H9 (cell line): ENCODE data around the gene NEDD9. TPM values are rescaled to one million over a fixed set of nuclear protein-coding genes. Genes with fewer than 3 reads are reported as not detected.

Experiments
- DNase-seq: peaks from one replicate; pipeline ENCODE4 v3.0.0-alpha.2; 2017
- H2AFZ ChIP-seq: one replicate; pipeline ENCODE4 v1.6.1; 2013; ENCODE audit warnings: mild to moderate bottlenecking, low read length, control low read depth, moderate library complexity
- H2AK5ac ChIP-seq: 2 replicates; pipeline ENCODE4 v1.6.1; 2013; ENCODE audit warnings: low read length, control low read depth, mixed read lengths; ENCODE audit not compliant: insufficient read length
- H2BK120ac ChIP-seq: one replicate; pipeline ENCODE4 v1.6.1; 2013; ENCODE audit warnings: low read depth, mild to moderate bottlenecking, low read length, control low read depth, inconsistent platforms; ENCODE audit not compliant: poor library complexity, severe bottlenecking
- H2BK12ac ChIP-seq: 2 replicates; pipeline ENCODE4 v1.6.1; 2013; ENCODE audit warnings: low read length, control low read depth, mixed read lengths, low read depth; ENCODE audit not compliant: insufficient read length
- H2BK15ac ChIP-seq: 2 replicates; pipeline ENCODE4 v1.6.1; 2013; ENCODE audit warnings: low read depth, low read length, control low read depth
- H2BK20ac ChIP-seq: one replicate; pipeline ENCODE4 v1.6.1; 2013; ENCODE audit warnings: low read depth, mild to moderate bottlenecking, low read length, control low read depth, inconsistent platforms; ENCODE audit not compliant: poor library complexity, severe bottlenecking
- H2BK5ac ChIP-seq: 2 replicates; pipeline ENCODE4 v1.6.1; 2013; ENCODE audit warnings: low read length, control low read depth, mixed read lengths; ENCODE audit not compliant: insufficient read length
- H3K14ac ChIP-seq: 2 replicates; pipeline ENCODE4 v1.6.1; 2013; ENCODE audit warnings: low read length, control low read depth; ENCODE audit not compliant: insufficient read depth
- H3K18ac ChIP-seq: 2 replicates; pipeline ENCODE4 v1.6.1; 2013; ENCODE audit warnings: low read depth, mild to moderate bottlenecking, mixed read lengths, low read length, control low read depth; ENCODE audit not compliant: insufficient read length
- H3K23ac ChIP-seq: 2 replicates; pipeline ENCODE4 v1.6.1; 2013; ENCODE audit warnings: low read length, control low read depth, mixed read lengths, low read depth; ENCODE audit not compliant: insufficient read length
- H3K23me2 ChIP-seq: 2 replicates; pipeline ENCODE4 v1.6.1; 2013; ENCODE audit warnings: low read depth, mild to moderate bottlenecking, mixed read lengths, low read length, control low read depth; ENCODE audit not compliant: insufficient read length, poor library complexity, severe bottlenecking
- H3K27ac ChIP-seq: 2 replicates; pipeline ENCODE4 v1.5.1; 2013; ENCODE audit warnings: low read length, control low read depth, mixed read lengths, low read depth; ENCODE audit not compliant: insufficient read length
- H3K27me3 ChIP-seq: 2 replicates; pipeline ENCODE4 v1.6.1; 2013; ENCODE audit warnings: low read length, control low read depth, inconsistent platforms; ENCODE audit not compliant: insufficient read depth
- H3K4ac ChIP-seq: 2 replicates; pipeline ENCODE4 v1.6.1; 2013; ENCODE audit warnings: low read depth, mild to moderate bottlenecking, control low read depth, inconsistent platforms, low read length, moderate library complexity
- H3K4me1 ChIP-seq: 2 replicates; pipeline ENCODE4 v1.6.1; 2013; ENCODE audit warnings: low read length, control low read depth, inconsistent platforms; ENCODE audit not compliant: insufficient read depth
- H3K4me2 ChIP-seq: 2 replicates; pipeline ENCODE4 v1.6.1; 2013; ENCODE audit warnings: low read length, control low read depth, mixed read lengths; ENCODE audit not compliant: insufficient read length, insufficient read depth
- H3K56ac ChIP-seq: 2 replicates; pipeline ENCODE4 v1.6.1; 2013; ENCODE audit warnings: low read depth, mild to moderate bottlenecking, mixed read lengths, low read length, control low read depth; ENCODE audit not compliant: insufficient read length
- H3K79me1 ChIP-seq: 2 replicates; pipeline ENCODE4 v1.6.1; 2013; ENCODE audit warnings: low read depth, mild to moderate bottlenecking, moderate library complexity, low read length, control low read depth, inconsistent platforms; ENCODE audit not compliant: insufficient read depth, poor library complexity, severe bottlenecking
- H3K79me2 ChIP-seq: 2 replicates; pipeline ENCODE4 v1.6.1; 2013; ENCODE audit warnings: low read length, control low read depth, inconsistent platforms; ENCODE audit not compliant: insufficient read depth
- H3K9ac ChIP-seq: 2 replicates; pipeline ENCODE4 v1.6.1; 2013; ENCODE audit warnings: low read length, control low read depth, mixed read lengths; ENCODE audit not compliant: insufficient read length; ENCODE audit errors: extremely low read depth
- H3K9me3 ChIP-seq: one replicate; pipeline ENCODE4 v1.6.1; 2013; ENCODE audit warnings: low read depth, low read length, inconsistent platforms; ENCODE audit not compliant: control insufficient read depth
- H3T11ph ChIP-seq: one replicate; pipeline ENCODE4 v1.6.1; 2013; ENCODE audit warnings: mild to moderate bottlenecking, low read length, control low read depth, inconsistent platforms
- H4K20me1 ChIP-seq: one replicate; pipeline ENCODE4 v1.6.1; 2013; ENCODE audit not compliant: control insufficient read depth, insufficient read length, insufficient read depth
- H4K5ac ChIP-seq: 2 replicates; pipeline ENCODE4 v1.6.1; 2013; ENCODE audit warnings: low read depth, mild to moderate bottlenecking, mixed read lengths, low read length, control low read depth; ENCODE audit not compliant: insufficient read length
- H4K8ac ChIP-seq: replicated peaks from 2 replicates; pipeline ENCODE4 v1.6.1; 2013; ENCODE audit warnings: low read length, control low read depth, mixed read lengths, low read depth; ENCODE audit not compliant: insufficient read length
- H4K91ac ChIP-seq: 2 replicates; pipeline ENCODE4 v1.6.1; 2013; ENCODE audit warnings: low read depth, mild to moderate bottlenecking, moderate library complexity, mixed read lengths, low read length, control low read depth; ENCODE audit not compliant: insufficient read length
- H3K27ac Mint-ChIP-seq, 3 experiments: 2 replicates in 2 of 3; 3 replicates in 1 of 3; pipeline ENCODE4 v1.8.0; 2020 to 2021; ENCODE audit warnings: mixed read lengths in 3 of 3, mild to moderate bottlenecking in 1 of 3, moderate library complexity in 1 of 3
- H3K27me3 Mint-ChIP-seq: 2 replicates; pipeline ENCODE4 v1.8.0; 2021; ENCODE audit warnings: low read depth, mild to moderate bottlenecking, moderate library complexity, mixed read lengths
- H3K36me3 Mint-ChIP-seq, 3 experiments: 2 replicates in 2 of 3; 3 replicates in 1 of 3; pipeline ENCODE4 v1.8.0; 2020 to 2021; ENCODE audit warnings: low read depth in 3 of 3, mixed read lengths in 3 of 3; ENCODE audit not compliant: insufficient read depth in 1 of 3
- H3K4me1 Mint-ChIP-seq, 2 experiments: 2 replicates each; pipeline ENCODE4 v1.8.0; 2020; ENCODE audit warnings: mixed read lengths in 2 of 2
- H3K4me3 Mint-ChIP-seq, 2 experiments: 2 replicates in 1 of 2; 3 replicates in 1 of 2; pipeline ENCODE4 v1.8.0; 2020 to 2021; ENCODE audit warnings: mild to moderate bottlenecking in 2 of 2, mixed read lengths in 2 of 2, moderate library complexity in 1 of 2
- H3K9me3 Mint-ChIP-seq, 2 experiments: 2 replicates in 1 of 2; 3 replicates in 1 of 2; pipeline ENCODE4 v1.8.0; 2020; ENCODE audit warnings: mild to moderate bottlenecking in 2 of 2, mixed read lengths in 2 of 2, moderate library complexity in 1 of 2
- CTCF ChIP-seq: fragments of 200-600 bp; sonication (generic); conservative IDR thresholded peaks from 3 replicates; pipeline ENCODE4 v1.8.0; 2021; ENCODE audit warnings: antibody characterized with exemption, mild to moderate bottlenecking
- WGBS: extraction: QIAGEN DNeasy Blood & Tissue Kit; methylation state at CpG from one replicate; pipeline ENCODE4 v1.1.7; 2013; ENCODE audit warnings: missing lambda C conversion rate, low lambda C conversion rate, mixed read lengths; ENCODE audit not compliant: insufficient read length; ENCODE audit errors: extremely low coverage; 5-methylcytosine and 5-hydroxymethylcytosine counted together
- total RNA-seq: library from RNA; stranded (reverse); gene quantifications from 2 replicates; pipeline ENCODE4 v1.2.1, GENCODE V29; 2021

The NEDD9 gene
- total RNA-seq, 1 experiment from 2014 or later = 5.5 TPM

- Histone ChIP-seq H3T11ph (no peak overlapping the region), H3K23ac (no peak overlapping the region), H3K4me1 (peaks cover 12% of the 10 kb centered on the region; the same call in 1 of the 2 replicates), H2AK5ac (no peak overlapping the region), H3K4ac (no peak overlapping the region), H3K56ac (no peak overlapping the region), H3K9ac (no peak overlapping the region), H2BK15ac (no peak overlapping the region), H4K5ac (no peak overlapping the region), H2BK120ac (no peak overlapping the region), H4K91ac (no peak overlapping the region), H3K27ac (no peak overlapping the region), H3K79me2 (no peaks in the 10 kb centered on the region), H4K20me1 (no peaks in the 10 kb centered on the region), H3K23me2 (no peaks in the 10 kb centered on the region), H2BK12ac (no peak overlapping the region), H3K4me2 (no peak overlapping the region), H2BK20ac (no peak overlapping the region), H2BK5ac (no peak overlapping the region), H3K9me3 (no peaks in the 10 kb centered on the region), H3K27me3 (no peaks in the 10 kb centered on the region), H3K18ac (no peak overlapping the region), H2AFZ (no peak overlapping the region), H3K79me1 (no peaks in the 10 kb centered on the region), H4K8ac (no peak overlapping the region), H3K14ac (no peak overlapping the region)
- no CpG with 5 or more reads among the region's 12 CpGs for WGBS
- Mint-ChIP-seq H3K36me3 (peaks cover 0 to 4% (median 0%) of the 10 kb centered on the region in 3 experiments; a peak in 2 of 7 replicates), H3K9me3 (no peaks in the 10 kb centered on the region), H3K27me3 (no peaks in the 10 kb centered on the region), H3K27ac (no peak overlapping the region), H3K4me3 (no peak overlapping the region), H3K4me1 (peaks cover 58 to 62% of the 10 kb centered on the region in 2 experiments)
- DNase-seq = no peak
- no peak for TF ChIP-seq CTCF
These were observed 18.9 kb downstream of the NEDD9 start for GRCh38 chr6:11213422-11214021.
